ENCODE measurements around the gene MIER3.
"Not testable (repeated sequence)": the region's sequence is repeated elsewhere in the genome, so short reads cannot be mapped to it uniquely, and the experiment has no call there.

Gene MIER3

GRCh38 chr5:56951946-56952691 is at the start of gene MIER3:
Gene MIER3 (minus strand): TSS chr5:56952123. CDS start chr5:56952102, 21 bp downstream.
- peak; percentile 86 for DNase-seq

- no peak for DNase-seq
Observed at GRCh38 chr5:56995596-56995995, 43.7 kb upstream of the MIER3 start.

- no peak for DNase-seq
Observed at GRCh38 chr5:56993241-56993640, 41.3 kb upstream of the MIER3 start.

DNA sequence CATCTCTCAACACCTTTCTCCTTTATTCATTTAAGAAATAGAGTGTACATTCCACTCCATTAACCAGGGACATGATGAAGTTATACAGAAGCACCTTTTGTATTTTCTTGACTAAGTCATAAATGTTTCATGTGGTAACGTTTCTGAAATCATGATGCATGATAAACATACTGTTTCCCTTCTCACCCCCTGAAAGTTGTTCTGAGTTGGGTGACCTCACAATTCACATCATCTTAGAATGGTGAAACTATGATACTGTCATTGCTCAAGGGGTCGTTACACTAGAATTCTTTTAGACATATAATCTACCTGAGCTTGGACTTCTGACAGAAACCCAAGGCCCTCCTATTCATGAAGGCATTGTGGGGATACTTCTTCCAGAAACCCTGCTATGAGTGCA is 37.8 kb upstream of the MIER3 start:
- no peak for DNase-seq

DNA sequence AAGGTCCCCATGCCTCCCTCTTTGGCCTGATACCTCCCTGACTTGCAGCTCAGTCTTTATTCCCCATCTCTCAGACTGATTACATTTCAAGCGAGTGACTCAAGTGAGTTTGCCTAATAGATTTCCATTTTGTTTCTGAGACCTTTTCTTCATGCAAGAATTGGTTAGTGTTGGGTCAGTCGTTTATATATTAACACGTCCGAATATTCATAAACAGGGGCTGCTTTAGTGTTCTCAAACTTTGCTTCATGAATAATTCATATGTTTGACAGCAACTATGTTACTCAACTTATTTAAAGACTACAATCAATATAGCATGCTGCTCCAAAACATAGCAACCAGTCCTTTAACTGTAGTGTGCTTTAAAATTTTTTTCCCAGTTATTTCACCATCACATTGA is 36.6 kb upstream of the MIER3 start:
- no peak for DNase-seq

- DNase-seq, result no peak
Observed at GRCh38 chr5:56987171-56987570, 35.2 kb upstream of the MIER3 start.

- no peak for DNase-seq
Observed at GRCh38 chr5:56986626-56986947, 34.7 kb upstream of the MIER3 start.

DNA sequence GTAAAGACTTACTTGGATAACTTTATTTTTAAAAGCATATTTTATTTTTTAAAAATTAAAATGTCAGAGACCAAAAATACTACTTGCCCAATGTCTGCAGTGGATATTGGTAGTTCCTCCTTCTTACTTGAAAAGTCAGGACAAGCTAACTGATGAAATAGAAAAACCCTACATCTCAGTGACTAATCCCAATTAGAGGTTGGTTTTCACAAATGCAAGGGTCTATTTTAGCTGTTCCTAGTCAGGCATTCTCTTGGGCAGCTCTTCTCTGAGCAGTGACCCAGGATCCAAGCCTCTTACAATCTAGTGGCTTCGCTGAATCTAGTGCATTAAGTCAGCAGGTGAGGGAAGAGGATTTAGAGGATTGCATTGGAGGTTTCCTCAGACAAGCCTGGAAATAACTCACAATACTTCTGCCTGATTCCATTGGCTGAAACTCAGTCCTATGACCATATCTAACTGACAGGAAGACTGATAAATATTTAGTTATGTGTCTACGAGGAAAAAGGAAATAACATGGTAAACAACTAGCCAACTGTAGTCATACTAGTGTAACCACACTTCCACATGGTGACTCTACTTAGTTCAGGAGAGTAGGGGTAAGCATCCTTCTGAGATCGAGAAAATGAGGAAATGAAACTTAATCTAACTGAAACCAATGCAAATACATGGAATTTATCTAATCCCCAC is 34.2 kb upstream of the MIER3 start:
- DNase-seq, result no peak

GRCh38 chr5:56984445-56984844 is 32.5 kb upstream of the MIER3 start:
- no peak for DNase-seq

- DNase-seq, result no peak
Observed at GRCh38 chr5:56983593-56984361, 31.9 kb upstream of the MIER3 start.

GRCh38 chr5:56981548-56982315 is 29.8 kb upstream of the MIER3 start:
- no peak for DNase-seq

- no peak for DNase-seq
Observed at GRCh38 chr5:56979968-56980367, 28.0 kb upstream of the MIER3 start.

- not testable (repeated sequence) for DNase-seq
Observed at GRCh38 chr5:56979526-56979925, 27.6 kb upstream of the MIER3 start.

- no peak for DNase-seq
Observed at GRCh38 chr5:56977822-56978221, 25.9 kb upstream of the MIER3 start.

DNA sequence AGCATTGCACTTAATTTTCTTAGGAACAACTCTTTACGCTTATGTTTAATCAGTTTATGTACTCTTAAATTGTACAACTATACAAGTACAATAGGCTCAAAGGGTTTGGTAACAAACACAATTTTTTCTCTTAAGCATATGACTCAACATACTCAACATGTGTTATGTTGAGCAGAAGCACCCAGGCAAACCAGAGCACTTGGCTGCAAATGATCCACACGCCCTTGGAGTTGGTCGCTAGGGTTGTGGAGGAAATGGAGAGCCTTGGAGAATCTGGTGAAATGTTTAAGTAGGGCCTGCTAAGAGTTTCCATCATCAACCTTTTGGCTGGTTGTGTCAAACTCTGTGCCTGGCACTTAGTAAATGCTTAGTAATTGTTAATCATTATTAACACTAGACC is 25.1 kb upstream of the MIER3 start:
- DNase-seq, result no peak

GRCh38 chr5:56974241-56974640 is 22.3 kb upstream of the MIER3 start:
- no peak for DNase-seq

DNA sequence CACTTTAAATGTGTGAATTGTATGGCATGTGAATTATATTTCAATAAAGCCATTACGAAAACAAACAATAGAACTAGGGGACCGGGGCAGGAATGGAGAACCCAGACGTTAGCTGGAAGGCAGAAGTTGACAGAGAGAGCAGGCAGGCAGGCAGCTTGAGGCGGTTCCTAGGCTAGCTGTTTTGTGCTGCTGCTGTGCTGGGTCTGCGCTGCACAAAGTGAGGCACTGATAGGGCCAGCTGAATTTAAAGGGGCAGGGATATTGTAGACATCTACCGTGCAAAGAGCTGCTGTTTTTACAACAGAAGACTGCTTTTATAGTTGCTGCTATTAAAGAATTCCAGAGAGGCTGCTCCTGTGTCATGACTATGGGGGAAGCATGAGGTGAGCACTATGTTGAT is 21.6 kb upstream of the MIER3 start:
- DNase-seq, result no peak

DNA sequence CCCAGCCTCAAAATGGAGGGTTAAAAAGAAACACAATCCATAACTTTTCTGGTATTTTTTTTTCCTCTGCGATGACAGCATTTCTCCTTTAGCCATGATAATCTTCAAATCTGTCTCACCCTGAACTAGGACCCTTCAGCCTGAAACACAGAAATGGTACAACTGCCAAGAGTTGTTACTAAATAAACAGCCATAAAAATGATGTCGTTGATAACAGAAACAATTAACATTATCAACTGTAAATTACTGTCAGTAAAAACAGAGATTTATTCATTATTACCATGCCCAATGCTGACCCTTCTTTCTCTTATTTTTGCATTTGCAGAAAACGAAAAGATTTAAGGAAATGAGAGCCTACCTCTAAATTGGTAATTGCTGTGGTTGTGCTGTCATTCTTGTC is 19.4 kb upstream of the MIER3 start:
- DNase-seq, result no peak

GRCh38 chr5:56964173-56964572 is 12.2 kb upstream of the MIER3 start:
- no peak for DNase-seq

DNA sequence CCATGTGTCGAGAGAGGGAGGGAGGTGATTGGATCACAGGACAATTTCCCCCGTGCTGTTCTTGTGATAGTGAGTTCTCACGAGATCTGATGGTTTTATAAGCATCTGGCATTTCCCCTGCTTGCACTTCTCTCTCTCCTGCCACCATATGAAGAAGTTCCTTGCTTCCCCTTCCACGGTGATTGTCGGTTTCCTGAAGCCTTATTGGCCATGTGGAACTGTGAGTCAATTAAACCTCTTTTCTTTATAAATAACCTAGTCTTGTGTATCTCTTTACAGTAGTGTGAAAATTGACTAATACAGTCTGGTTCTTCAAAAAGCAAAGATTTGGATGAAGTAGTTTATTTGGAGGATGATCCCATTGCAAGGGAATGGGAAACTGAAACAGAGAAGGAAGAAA is 11.3 kb upstream of the MIER3 start:
- DNase-seq, result no peak

DNA sequence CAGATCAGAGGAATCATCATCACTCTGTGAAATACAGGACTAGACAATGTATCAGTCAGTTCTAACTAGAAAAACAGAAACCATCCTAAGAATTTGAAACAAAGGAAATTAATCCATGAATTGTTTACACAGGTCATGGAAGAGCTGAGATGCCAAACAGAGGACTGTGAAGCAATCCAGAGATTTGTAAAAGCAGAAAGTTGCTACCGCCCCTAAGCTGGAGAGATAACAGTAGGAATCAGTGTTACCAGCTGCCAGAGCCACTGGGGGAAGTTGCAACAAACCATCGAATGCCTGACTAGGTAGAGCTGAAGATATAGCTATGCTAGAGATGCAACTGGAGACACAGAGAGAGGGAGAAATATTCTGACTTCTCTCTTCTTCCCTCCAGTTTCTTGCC is 10.4 kb upstream of the MIER3 start:
- DNase-seq, result no peak

DNA sequence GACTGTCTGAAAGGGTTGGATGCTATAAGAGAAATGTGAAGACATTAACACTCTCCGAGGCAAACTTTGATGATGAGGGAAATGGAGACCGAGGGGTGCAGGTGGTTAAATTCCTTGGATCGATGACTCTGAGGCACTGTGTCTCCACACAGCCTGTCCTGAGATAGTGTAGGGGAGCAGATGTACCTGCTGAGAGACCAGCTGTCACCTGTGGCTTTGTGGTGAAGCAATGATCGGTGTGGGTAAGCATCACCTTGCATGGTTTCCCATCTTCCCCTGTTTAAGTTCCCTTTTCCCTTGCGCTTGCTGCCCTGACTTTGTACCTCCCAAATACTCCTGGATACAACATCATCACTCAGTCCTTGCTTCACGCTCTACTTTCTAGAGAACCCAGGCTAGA is 9.8 kb upstream of the MIER3 start:
- DNase-seq, result no peak

DNA sequence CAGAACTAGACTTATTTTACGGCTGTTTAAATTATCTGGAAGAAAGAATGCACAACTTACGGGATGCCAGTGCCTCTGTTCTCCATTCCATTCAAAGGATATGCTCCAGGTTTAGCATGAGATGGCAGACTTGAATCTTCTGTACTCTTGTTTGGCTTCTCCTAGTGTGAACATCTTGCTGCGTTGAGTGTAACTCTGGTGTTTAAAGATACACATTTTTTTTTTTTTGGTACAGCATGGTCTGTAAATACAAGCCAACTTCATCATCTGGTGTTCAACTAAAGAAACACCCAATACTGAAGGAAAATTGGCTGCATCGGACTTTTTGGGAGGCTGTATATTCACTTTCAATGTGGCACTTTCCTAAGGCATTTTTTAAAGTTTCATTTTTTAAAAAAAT is 7.4 kb upstream of the MIER3 start:
- no peak for DNase-seq
